HFF-Myc (cell line): ENCODE data around the gene ADARB2.

Experiments
- DNase-seq: peaks from one replicate; pipeline ENCODE4 v3.0.0-alpha.2; 2011; ENCODE audit warnings: low read depth; ENCODE audit errors: extremely low read depth
- H3K4me3 ChIP-seq: replicated peaks from 2 replicates; pipeline ENCODE4 v1.5.1; 2011; ENCODE audit warnings: low read depth, mild to moderate bottlenecking, control low read depth, low read length
- TF ChIP-seq, protein P1 (sequence below): IDR thresholded peaks from 2 replicates; pipeline ENCODE4 v1.5.1; 2012; ENCODE audit warnings: mild to moderate bottlenecking, low read depth, low read length, control low read depth; ENCODE audit errors: missing control alignments

The ADARB2 gene

DNA sequence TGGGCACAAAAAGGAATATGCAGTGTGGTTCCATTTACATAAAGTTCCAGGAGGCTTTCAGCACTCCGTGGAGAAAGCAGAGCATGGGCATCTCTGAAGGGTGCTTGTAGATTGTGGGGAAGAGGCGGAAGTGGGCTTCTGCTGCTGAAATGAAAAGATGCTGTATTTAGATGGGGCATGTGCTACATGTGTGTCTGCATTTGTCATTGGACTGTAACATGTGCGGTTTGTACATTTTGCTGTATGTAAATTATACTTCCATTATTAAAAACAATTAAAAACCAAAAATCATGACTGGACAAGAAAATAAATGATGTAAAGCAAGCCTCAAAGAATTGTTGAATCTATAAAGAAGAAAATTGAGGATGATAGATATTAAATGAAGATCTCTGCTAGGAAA lies 347.1 kb downstream of the ADARB2 start:
- no peak overlapping the region for H3K4me3 ChIP-seq
- TF ChIP-seq, protein P1, sequence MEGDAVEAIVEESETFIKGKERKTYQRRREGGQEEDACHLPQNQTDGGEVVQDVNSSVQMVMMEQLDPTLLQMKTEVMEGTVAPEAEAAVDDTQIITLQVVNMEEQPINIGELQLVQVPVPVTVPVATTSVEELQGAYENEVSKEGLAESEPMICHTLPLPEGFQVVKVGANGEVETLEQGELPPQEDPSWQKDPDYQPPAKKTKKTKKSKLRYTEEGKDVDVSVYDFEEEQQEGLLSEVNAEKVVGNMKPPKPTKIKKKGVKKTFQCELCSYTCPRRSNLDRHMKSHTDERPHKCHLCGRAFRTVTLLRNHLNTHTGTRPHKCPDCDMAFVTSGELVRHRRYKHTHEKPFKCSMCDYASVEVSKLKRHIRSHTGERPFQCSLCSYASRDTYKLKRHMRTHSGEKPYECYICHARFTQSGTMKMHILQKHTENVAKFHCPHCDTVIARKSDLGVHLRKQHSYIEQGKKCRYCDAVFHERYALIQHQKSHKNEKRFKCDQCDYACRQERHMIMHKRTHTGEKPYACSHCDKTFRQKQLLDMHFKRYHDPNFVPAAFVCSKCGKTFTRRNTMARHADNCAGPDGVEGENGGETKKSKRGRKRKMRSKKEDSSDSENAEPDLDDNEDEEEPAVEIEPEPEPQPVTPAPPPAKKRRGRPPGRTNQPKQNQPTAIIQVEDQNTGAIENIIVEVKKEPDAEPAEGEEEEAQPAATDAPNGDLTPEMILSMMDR: no peak
- DNase-seq: no peak

DNA sequence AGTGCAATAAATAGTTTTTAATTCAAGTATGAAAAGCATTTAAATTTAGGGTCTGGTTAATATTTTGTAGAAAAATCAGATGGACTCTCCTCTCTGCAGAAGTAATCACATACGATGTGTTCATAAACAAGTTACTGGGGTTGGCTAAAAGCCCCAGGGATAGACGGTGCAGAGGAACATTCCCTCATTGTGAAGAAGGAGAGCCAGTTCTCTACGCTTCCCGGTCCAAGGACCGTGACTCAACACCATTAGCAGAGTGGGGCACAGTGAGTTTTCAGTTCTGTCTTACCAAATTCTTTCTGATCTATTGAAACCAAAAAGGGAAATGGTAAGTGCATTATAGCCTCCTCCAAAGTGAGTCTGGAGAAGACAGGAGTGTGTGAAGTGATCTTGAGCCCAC lies 353.3 kb downstream of the ADARB2 start:
- TF ChIP-seq, protein P1: no peak
- DNase-seq: no peak
- no peak overlapping the region for H3K4me3 ChIP-seq

DNA sequence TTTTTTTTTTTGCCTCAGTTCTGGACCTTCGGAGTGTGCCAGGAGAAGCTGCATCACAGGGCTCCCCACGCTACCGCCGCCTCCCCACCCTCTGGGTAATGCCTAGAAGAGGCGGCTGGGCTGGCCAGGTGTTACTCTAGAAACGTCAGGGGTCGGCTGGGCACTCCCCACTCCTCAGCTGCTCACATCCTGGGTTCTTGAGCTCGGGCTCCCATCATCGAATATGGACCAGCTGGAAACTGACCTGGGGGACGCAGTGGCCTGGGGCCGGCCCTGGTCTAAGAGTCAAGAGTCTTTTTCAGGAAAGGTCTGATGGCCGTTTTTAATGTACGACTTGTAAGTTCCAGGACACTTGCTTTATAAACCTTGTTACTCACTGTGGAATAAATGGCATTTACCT lies 354.6 kb downstream of the ADARB2 start:
- DNase-seq: no peak
- H3K4me3 ChIP-seq: no peak overlapping the region
- TF ChIP-seq, protein P1: no peak

DNA sequence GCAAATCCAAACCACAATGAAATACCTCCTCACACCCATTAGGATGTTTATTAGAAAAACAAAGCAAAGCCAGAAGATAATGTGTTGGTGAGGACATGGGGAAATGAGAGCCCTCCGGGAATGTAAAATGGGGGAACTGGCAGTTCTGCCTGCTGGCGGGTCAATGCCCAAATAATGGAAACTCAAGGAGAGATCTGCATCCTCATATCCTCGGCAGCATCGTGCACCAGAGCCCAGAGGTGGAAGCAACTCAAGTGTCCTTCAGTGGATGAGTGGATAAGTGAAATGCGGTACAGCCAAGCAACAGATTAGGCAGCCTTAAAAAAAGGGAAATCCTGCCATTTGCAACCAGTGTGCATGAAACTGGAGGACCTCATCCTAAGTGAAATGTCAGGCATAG lies 356.0 kb downstream of the ADARB2 start:
- no peak overlapping the region for H3K4me3 ChIP-seq
- TF ChIP-seq, protein P1: no peak
- no peak for DNase-seq

DNA sequence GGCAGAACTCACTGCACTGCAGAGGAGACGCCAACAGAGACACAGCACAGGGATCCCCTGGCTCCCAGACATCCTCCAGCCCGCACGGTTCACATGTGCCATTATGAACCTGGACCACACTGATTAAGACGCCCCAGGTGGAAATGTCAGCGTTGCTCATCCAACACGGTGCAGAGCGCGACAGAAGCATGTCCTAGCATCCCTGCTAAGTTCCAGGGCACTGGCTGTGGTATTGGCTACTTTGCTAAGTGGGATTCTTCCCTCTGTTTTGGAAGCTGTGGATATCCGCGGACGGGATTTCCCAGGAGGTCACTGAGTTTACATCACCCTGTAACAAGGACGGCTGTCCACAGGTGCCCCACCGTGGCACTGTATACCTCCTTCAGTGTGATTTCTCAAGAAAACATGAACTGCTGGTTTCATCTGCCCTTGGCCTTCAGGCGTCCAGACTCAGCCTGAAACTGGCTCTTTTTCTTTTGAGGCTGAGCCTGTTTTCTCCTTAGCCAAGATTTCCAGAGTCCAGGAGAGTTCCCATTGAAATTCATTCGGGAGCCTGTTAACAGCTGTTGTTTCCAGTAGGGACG lies 357.1 kb downstream of the ADARB2 start:
- H3K4me3 ChIP-seq: no peak overlapping the region
- no peak for DNase-seq
- TF ChIP-seq, protein P1: no peak

DNA sequence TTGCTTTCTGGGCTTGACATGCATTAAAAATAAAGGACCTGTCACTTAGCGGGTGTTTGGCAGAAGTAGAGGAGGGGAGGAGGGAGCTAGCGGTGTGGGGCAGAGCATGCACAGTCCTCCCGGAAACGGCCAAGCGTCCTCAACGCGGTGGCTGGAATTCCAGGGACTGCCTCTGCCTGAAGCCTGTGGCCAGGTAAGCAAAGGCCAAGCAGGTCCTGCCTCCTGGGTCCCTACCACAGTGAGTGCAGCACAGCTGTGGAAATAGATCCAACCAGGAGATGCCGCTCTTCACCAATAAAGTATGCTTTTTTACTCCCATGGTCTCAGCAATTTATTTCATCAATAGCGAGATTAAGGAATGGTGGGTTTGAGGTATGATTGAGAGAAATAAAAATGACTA lies 357.7 kb downstream of the ADARB2 start:
- TF ChIP-seq, protein P1: no peak

DNA sequence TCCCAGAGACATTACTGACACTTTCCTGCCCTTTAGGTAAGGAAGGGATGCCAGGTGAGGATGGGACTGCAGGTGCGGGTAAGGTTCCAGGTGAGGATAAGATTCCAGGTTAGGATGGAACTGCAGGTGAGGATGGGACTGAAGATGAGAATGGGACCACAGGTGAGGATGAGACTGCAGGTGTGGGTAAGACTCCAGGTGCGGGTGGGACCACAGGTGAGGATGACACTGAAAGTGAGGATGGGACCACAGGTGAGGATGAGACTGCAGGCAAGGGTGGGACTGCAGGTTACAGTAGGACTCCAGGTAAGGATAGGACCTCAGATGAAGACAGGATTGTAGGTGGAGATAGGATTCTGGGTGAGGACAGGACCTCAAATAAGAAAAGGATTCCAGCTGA lies 358.9 kb downstream of the ADARB2 start:
- TF ChIP-seq, protein P1: no peak
- no peak overlapping the region for H3K4me3 ChIP-seq
- no peak for DNase-seq

More for the DNA sequence above, 357.7 kb downstream of the ADARB2 start:
- H3K4me3 ChIP-seq: no peak overlapping the region
- no peak for DNase-seq
